IMR-90 (cell line): ENCODE measurements around the gene TMEM107.

Source experiments
- BHLHE40 ChIP-seq: fragments of 150-350 bp; IDR thresholded peaks from 2 replicates; pipeline ENCODE4 v1.6.1; 2016; ENCODE audit warnings: mild to moderate bottlenecking, low read depth, low read length
- CTCF ChIP-seq: conservative IDR thresholded peaks from 2 replicates; pipeline ENCODE4 v1.5.1; 2012; ENCODE audit warnings: mild to moderate bottlenecking, low read depth, low read length, improper control_type of control experiment
- POLR2A ChIP-seq: IDR thresholded peaks from 2 replicates; pipeline ENCODE4 v1.6.1; 2012; ENCODE audit warnings: mild to moderate bottlenecking, low read depth, low read length
- RAD21 ChIP-seq: IDR thresholded peaks from 2 replicates; pipeline ENCODE4 v1.6.1; 2012; ENCODE audit warnings: low read length, improper control_type of control experiment

GRCh38 chr17:8145811-8146210, 30.4 kb downstream of the TMEM107 start:
- TF ChIP-seq CTCF: no peak
- TF ChIP-seq BHLHE40: no peak
- no peak for TF ChIP-seq RAD21
- no peak for TF ChIP-seq POLR2A
